ENCODE measurements around the gene FMO1.

GRCh38 chr1:171248302-171248701 lies at the start of gene FMO1:
- no peak for TF ChIP-seq CTCF (IDR thresholded peaks at IDR 0.05)
- no peak for TF ChIP-seq POLR2A (IDR thresholded peaks at IDR 0.05)

Measured in uterus (tissue), 2 donors.